Spleen (tissue), 11 donors: Measurements from ENCODE around the gene TTC22. TPM values are rescaled to one million over a fixed set of nuclear protein-coding genes. Genes with fewer than 3 reads are reported as not detected.
A peak's percentile ranks its signal among the peaks of the same experiment; 100 is the strongest.

Experiments
- DNase-seq: peaks from one replicate; pipeline ENCODE4 v3.0.0-alpha.2; 2020
- H3K27ac ChIP-seq, 8 donors: fragments of 200-600 bp; sonication (generic) in 7 of 8; 1 replicate in 4 of 8; 2 replicates in 4 of 8; pipeline versions ENCODE4 v1.5.0 to v1.8.0; 2016 to 2021; ENCODE audit warnings: inconsistent platforms in 4 of 8, mild to moderate bottlenecking in 4 of 8, moderate library complexity in 1 of 8
- H3K27me3 ChIP-seq, 7 donors: fragments of 200-600 bp; sonication (generic) in 6 of 7; replicated peaks in 1 of 7; 1 replicate in 4 of 7; 2 replicates in 3 of 7; pipeline versions ENCODE4 v1.5.0 to v1.8.0; 2016 to 2021; ENCODE audit warnings: inconsistent platforms in 3 of 7, mild to moderate bottlenecking in 1 of 7
- H3K36me3 ChIP-seq, 6 donors: fragments of 200-600 bp; sonication (generic) in 5 of 6; 1 replicate in 4 of 6; 2 replicates in 2 of 6; pipeline versions ENCODE4 v1.5.0 to v1.8.0; 2016 to 2021; ENCODE audit warnings: inconsistent platforms in 2 of 6
- H3K4me1 ChIP-seq, 6 donors: fragments of 200-600 bp; sonication (generic) in 5 of 6; 1 replicate in 3 of 6; 2 replicates in 3 of 6; pipeline versions ENCODE4 v1.5.0 to v1.8.0; 2016 to 2021; ENCODE audit warnings: inconsistent platforms in 3 of 6
- H3K4me3 ChIP-seq, 8 donors: fragments of 200-600 bp; sonication (generic) in 7 of 8; 1 replicate in 4 of 8; 2 replicates in 4 of 8; pipeline versions ENCODE4 v1.5.0 to v1.8.0; 2016 to 2021; ENCODE audit warnings: inconsistent platforms in 4 of 8, mild to moderate bottlenecking in 4 of 8, moderate library complexity in 2 of 8
- H3K9me3 ChIP-seq, 8 donors: fragments of 200-600 bp; sonication (generic) in 7 of 8; 1 replicate in 4 of 8; 2 replicates in 4 of 8; pipeline versions ENCODE4 v1.5.0 to v1.8.0; 2016 to 2021; ENCODE audit warnings: inconsistent platforms in 4 of 8
- CTCF ChIP-seq, 11 experiments: fragments of 200-600 bp in 7 of 11; fragments of 450-650 bp in 4 of 11; sonication (generic) in 4 of 11; IDR thresholded peaks in 8 of 11; conservative IDR thresholded peaks in 3 of 11; 1 replicate in 7 of 11; 2 replicates in 4 of 11; pipeline versions ENCODE4 v1.4.0 to v1.8.0; 2016 to 2021; ENCODE audit warnings: antibody characterized with exemption in 11 of 11, inconsistent platforms in 4 of 11, mild to moderate bottlenecking in 1 of 11
- POLR2A ChIP-seq, 3 donors: fragments of 450-650 bp; IDR thresholded peaks; one replicate each; pipeline ENCODE4 v1.5.1; 2017; ENCODE audit warnings: antibody characterized with exemption in 3 of 3, mild to moderate bottlenecking in 1 of 3
- POLR2AphosphoS5 ChIP-seq, 3 donors: sonication (generic); formaldehyde crosslinking; IDR thresholded peaks; one replicate each; pipeline ENCODE4 v1.5.1; 2017; ENCODE audit warnings: antibody characterized with exemption in 3 of 3
- WGBS, 5 donors: extraction: QIAGEN DNeasy Blood & Tissue Kit in 3 of 5; methylation state at CpG; one replicate each; pipeline versions ENCODE4 v1.1.5 to v1.1.7; 2013 to 2018; 5-methylcytosine and 5-hydroxymethylcytosine counted together
- intact Hi-C: fragments of 100-400 bp; cut with DNase I; formaldehyde crosslinking; loops from one replicate; pipeline ENCODE4 v1.15.0; 2023; ENCODE audit warnings: low total_unique reads
- polyA plus RNA-seq, 3 donors: library from polyadenylated mRNA; stranded (reverse); fragments of 200-250 nt; gene quantifications; one replicate each; pipeline ENCODE4 v1.2.1, GENCODE V29; 2013
- total RNA-seq, 7 donors: library from RNA; depleted of rRNA in 3 of 7; stranded (reverse); fragments of >200 nt in 3 of 7; fragmentation: NEBNext Ultra II Directional in 4 of 7; extraction: Animal tissue kit (Norgen Biotek cat#: 25700) in 4 of 7; gene quantifications; one replicate each; pipeline versions ENCODE4 v1.1.0 to v1.2.1, GENCODE V29; 2016 to 2021
- donor health status: healthy with polysubstance abuse.
- donor health status: DM: no; HTN: no; CAD: no; lungs with moderate emphysema.
- donor health status: DM: no; HTN: no; CAD: no.
- donor health status: Bipolar disorder and iron deficiency.
- donor health status: healthy.
- donor health status: DM: no; HTN: no; CAD: no.
- donor health status: DM: yes; HTN: yes; CAD: no.

The TTC22 gene
- total and polyA plus RNA-seq, 10 donors: 0.73 to 6.4 (median 3.5) TPM

GRCh38 chr1:54842963-54843362, 41.8 kb upstream of the TTC22 start:
- WGBS, 5 donors: 88 to 92% (median 90%) methylated on average over 7 to 9 of the region's 9 CpGs
- no peaks in the 10 kb centered on the region for H3K4me1 ChIP-seq
- H3K36me3 ChIP-seq: peaks cover 0 to 12% (median 0%) of the 10 kb centered on the region in 6 donors
- no peak for DNase-seq
- H3K9me3 ChIP-seq: peaks cover 0 to 5% (median 0%) of the 10 kb centered on the region in 8 donors
- no peaks in the 10 kb centered on the region for H3K27me3 ChIP-seq
- no peak overlapping the region for H3K4me3 ChIP-seq
- TF ChIP-seq POLR2A (IDR thresholded peaks at IDR 0.05) (no peak), POLR2AphosphoS5 (IDR thresholded peaks at IDR 0.05) (peak in 1 of 3 donors; percentile 19), CTCF (IDR thresholded peaks at IDR 0.05 in 8 of 11, conservative IDR thresholded peaks at IDR 0.05 in 3 of 11) (no peak)
- no peak overlapping the region for H3K27ac ChIP-seq
- intact Hi-C loops: no loop called here

- intact Hi-C loops: no loop called here
- TF ChIP-seq POLR2A (IDR thresholded peaks at IDR 0.05) (no peak), CTCF (IDR thresholded peaks at IDR 0.05 in 8 of 11, conservative IDR thresholded peaks at IDR 0.05 in 3 of 11) (no peak), POLR2AphosphoS5 (IDR thresholded peaks at IDR 0.05) (no peak)
- 88 to 93% (median 92%) methylated on average over 10 of the region's 10 CpGs for WGBS, 5 donors
- no peaks in the 10 kb centered on the region for H3K4me1 ChIP-seq
- H3K4me3 ChIP-seq: no peak overlapping the region
- no peak for DNase-seq
- H3K27me3 ChIP-seq: no peaks in the 10 kb centered on the region
- H3K27ac ChIP-seq: no peak overlapping the region
- H3K36me3 ChIP-seq: peaks cover 0 to 7% (median 0%) of the 10 kb centered on the region in 6 donors
- peaks cover 0 to 5% (median 0%) of the 10 kb centered on the region in 8 donors for H3K9me3 ChIP-seq
Observed at GRCh38 chr1:54842206-54842915, 41.2 kb upstream of the TTC22 start.

DNA sequence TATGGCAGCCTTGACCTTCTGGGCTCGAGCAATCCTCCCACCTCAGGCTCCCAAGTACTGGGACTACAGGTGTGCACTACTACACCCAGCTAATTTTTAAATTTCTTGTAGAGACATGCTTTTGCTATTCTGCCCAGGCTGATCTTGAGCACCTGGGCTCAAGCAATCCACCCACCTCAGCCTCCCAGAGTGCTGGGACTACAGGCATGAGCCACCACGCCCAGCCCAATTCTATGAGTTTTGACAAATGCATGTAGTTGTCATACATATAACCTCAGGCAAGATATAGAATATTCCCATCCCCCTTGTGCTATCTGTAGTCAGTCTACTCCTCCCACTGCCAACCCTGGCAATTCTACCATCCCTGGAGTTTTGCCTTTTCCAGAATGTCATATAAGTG, 38.7 kb upstream of the TTC22 start:
- no peak overlapping the region for H3K4me3 ChIP-seq
- DNase-seq: no peak
- intact Hi-C loops: no loop called here
- no peak overlapping the region for H3K27ac ChIP-seq
- H3K4me1 ChIP-seq: no peaks in the 10 kb centered on the region
- TF ChIP-seq CTCF (IDR thresholded peaks at IDR 0.05 in 8 of 11, conservative IDR thresholded peaks at IDR 0.05 in 3 of 11) (no peak), POLR2AphosphoS5 (IDR thresholded peaks at IDR 0.05) (no peak), POLR2A (IDR thresholded peaks at IDR 0.05) (no peak)
- no peaks in the 10 kb centered on the region for H3K36me3 ChIP-seq
- H3K9me3 ChIP-seq: peaks cover 0 to 5% (median 0%) of the 10 kb centered on the region in 8 donors
- WGBS, 5 donors: 45 to 87% (median 65%) methylated on average over 2 of the region's 2 CpGs
- no peaks in the 10 kb centered on the region for H3K27me3 ChIP-seq

- DNase-seq: no peak
- Histone ChIP-seq H3K4me3 (no peak overlapping the region), H3K27me3 (no peaks in the 10 kb centered on the region), H3K4me1 (no peaks in the 10 kb centered on the region), H3K9me3 (peaks cover 0 to 5% (median 0%) of the 10 kb centered on the region in 8 donors), H3K36me3 (no peaks in the 10 kb centered on the region), H3K27ac (no peak overlapping the region)
- WGBS, 5 donors: 83 to 87% (median 84%) methylated on average over 5 of the region's 5 CpGs
- intact Hi-C loops: no loop called here
- TF ChIP-seq POLR2A (IDR thresholded peaks at IDR 0.05) (no peak), POLR2AphosphoS5 (IDR thresholded peaks at IDR 0.05) (no peak), CTCF (IDR thresholded peaks at IDR 0.05 in 8 of 11, conservative IDR thresholded peaks at IDR 0.05 in 3 of 11) (no peak)
Observed at GRCh38 chr1:54838565-54839180, 37.5 kb upstream of the TTC22 start.
